WTC11 (cell line): ENCODE data around the gene IYD.

Experiments used
- FOXJ3 ChIP-seq: sonication (generic); formaldehyde crosslinking; IDR thresholded peaks from 2 replicates; pipeline ENCODE4 v1.9.0; 2021; ENCODE audit warnings: missing genetic modification reagents, mild to moderate bottlenecking, borderline replicate concordance
- JUN ChIP-seq: sonication (generic); formaldehyde crosslinking; IDR thresholded peaks from 2 replicates; pipeline ENCODE4 v1.8.0; 2023; ENCODE audit warnings: mild to moderate bottlenecking, missing genetic modification reagents
- MYBL2 ChIP-seq: sonication (generic); formaldehyde crosslinking; IDR thresholded peaks from 2 replicates; pipeline ENCODE4 v1.8.1; 2023; ENCODE audit warnings: mild to moderate bottlenecking, moderate library complexity, missing genetic modification reagents
- NR2C2 ChIP-seq: sonication (generic); formaldehyde crosslinking; IDR thresholded peaks from 2 replicates; pipeline ENCODE4 v1.8.0; 2022; ENCODE audit warnings: mild to moderate bottlenecking, missing genetic modification reagents
- ZNF281 ChIP-seq: sonication (generic); formaldehyde crosslinking; IDR thresholded peaks from 2 replicates; pipeline ENCODE4 v1.8.0; 2023; ENCODE audit warnings: mild to moderate bottlenecking, missing genetic modification reagents
- ZNF317 ChIP-seq: sonication (generic); formaldehyde crosslinking; IDR thresholded peaks from 2 replicates; pipeline ENCODE4 v1.8.1; 2023; ENCODE audit warnings: low read depth, mild to moderate bottlenecking, moderate library complexity, missing genetic modification reagents, borderline replicate concordance
- ZNF423 ChIP-seq: fragments of 250-450 bp; sonication (Bioruptor Pico); IDR thresholded peaks from 2 replicates; pipeline ENCODE4 v2.1.2; 2022; ENCODE audit warnings: mild to moderate bottlenecking, moderate library complexity
- TF ChIP-seq, protein P1 (sequence below): fragments of 250-450 bp; sonication (Bioruptor Pico); IDR thresholded peaks from 2 replicates; pipeline ENCODE4 v1.8.0; 2021; ENCODE audit warnings: mild to moderate bottlenecking
- TF ChIP-seq, protein P2 (sequence below): fragments of 200-600 bp; IDR thresholded peaks from 2 replicates; pipeline ENCODE4 v1.8.0; 2022; ENCODE audit warnings: antibody characterized with exemption
- TF ChIP-seq, protein P3 (sequence below): sonication (generic); formaldehyde crosslinking; IDR thresholded peaks from 2 replicates; pipeline ENCODE4 v1.8.1; 2023; ENCODE audit warnings: mild to moderate bottlenecking, moderate library complexity, missing genetic modification reagents

GRCh38 chr6:150336708-150337107, 32.1 kb upstream of the IYD start:
- TF ChIP-seq, protein P1, sequence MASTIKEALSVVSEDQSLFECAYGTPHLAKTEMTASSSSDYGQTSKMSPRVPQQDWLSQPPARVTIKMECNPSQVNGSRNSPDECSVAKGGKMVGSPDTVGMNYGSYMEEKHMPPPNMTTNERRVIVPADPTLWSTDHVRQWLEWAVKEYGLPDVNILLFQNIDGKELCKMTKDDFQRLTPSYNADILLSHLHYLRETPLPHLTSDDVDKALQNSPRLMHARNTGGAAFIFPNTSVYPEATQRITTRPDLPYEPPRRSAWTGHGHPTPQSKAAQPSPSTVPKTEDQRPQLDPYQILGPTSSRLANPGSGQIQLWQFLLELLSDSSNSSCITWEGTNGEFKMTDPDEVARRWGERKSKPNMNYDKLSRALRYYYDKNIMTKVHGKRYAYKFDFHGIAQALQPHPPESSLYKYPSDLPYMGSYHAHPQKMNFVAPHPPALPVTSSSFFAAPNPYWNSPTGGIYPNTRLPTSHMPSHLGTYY: no peak
- TF ChIP-seq, protein P2, sequence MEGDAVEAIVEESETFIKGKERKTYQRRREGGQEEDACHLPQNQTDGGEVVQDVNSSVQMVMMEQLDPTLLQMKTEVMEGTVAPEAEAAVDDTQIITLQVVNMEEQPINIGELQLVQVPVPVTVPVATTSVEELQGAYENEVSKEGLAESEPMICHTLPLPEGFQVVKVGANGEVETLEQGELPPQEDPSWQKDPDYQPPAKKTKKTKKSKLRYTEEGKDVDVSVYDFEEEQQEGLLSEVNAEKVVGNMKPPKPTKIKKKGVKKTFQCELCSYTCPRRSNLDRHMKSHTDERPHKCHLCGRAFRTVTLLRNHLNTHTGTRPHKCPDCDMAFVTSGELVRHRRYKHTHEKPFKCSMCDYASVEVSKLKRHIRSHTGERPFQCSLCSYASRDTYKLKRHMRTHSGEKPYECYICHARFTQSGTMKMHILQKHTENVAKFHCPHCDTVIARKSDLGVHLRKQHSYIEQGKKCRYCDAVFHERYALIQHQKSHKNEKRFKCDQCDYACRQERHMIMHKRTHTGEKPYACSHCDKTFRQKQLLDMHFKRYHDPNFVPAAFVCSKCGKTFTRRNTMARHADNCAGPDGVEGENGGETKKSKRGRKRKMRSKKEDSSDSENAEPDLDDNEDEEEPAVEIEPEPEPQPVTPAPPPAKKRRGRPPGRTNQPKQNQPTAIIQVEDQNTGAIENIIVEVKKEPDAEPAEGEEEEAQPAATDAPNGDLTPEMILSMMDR: no peak
- TF ChIP-seq ZNF317 (CRISPR knock-in tag): no peak
- TF ChIP-seq ZNF423: no peak
- no peak for TF ChIP-seq JUN
- no peak for TF ChIP-seq NR2C2 (CRISPR knock-in tag)
- TF ChIP-seq FOXJ3 (CRISPR knock-in tag): no peak
- TF ChIP-seq, protein P3, sequence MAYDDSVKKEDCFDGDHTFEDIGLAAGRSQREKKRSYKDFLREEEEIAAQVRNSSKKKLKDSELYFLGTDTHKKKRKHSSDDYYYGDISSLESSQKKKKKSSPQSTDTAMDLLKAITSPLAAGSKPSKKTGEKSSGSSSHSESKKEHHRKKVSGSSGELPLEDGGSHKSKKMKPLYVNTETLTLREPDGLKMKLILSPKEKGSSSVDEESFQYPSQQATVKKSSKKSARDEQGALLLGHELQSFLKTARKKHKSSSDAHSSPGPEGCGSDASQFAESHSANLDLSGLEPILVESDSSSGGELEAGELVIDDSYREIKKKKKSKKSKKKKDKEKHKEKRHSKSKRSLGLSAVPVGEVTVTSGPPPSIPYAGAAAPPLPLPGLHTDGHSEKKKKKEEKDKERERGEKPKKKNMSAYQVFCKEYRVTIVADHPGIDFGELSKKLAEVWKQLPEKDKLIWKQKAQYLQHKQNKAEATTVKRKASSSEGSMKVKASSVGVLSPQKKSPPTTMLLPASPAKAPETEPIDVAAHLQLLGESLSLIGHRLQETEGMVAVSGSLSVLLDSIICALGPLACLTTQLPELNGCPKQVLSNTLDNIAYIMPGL: no peak
- no peak for TF ChIP-seq ZNF281 (CRISPR knock-in tag)
- TF ChIP-seq MYBL2 (CRISPR knock-in tag): no peak
